OCI-LY7 (cell line): ENCODE data around the gene HMCN1. TPM values are rescaled to one million over a fixed set of nuclear protein-coding genes. Genes with fewer than 3 reads are reported as not detected.

Source experiments
- BruUV-seq: library from RNA; stranded (reverse); fragments of 400-500 nt; replicated peaks from 2 replicates; lab custom pipeline; 2021; lab: Mats Ljungman, UMichigan
- CTCF ChIA-PET: fragments of 300-600 bp; sonication (Branson Sonifier 250); formaldehyde crosslinking; loops from one replicate; lab custom pipeline; 2022; ENCODE audit warnings: antibody characterized with exemption; ENCODE audit not compliant: unreplicated experiment; lab: Charles Lee
- POLR2A ChIA-PET: fragments of 300-600 bp; sonication (Branson Sonifier 250); formaldehyde crosslinking; loops from one replicate; lab custom pipeline; 2022; ENCODE audit warnings: antibody characterized with exemption; lab: Charles Lee
- DNase-seq: peaks from one replicate; pipeline ENCODE4 v3.0.0-alpha.2; 2015; ENCODE audit warnings: low spot score
- H2AFZ ChIP-seq: fragments of 200-600 bp; sonication (generic), shearing (Covaris generic); 2 replicates; pipeline ENCODE4 v1.6.1; 2014; ENCODE audit warnings: mild to moderate bottlenecking, antibody characterized with exemption, low read length, moderate library complexity
- H3K27ac ChIP-seq: fragments of 200-600 bp; sonication (generic); 2 replicates; pipeline ENCODE4 v1.5.1; 2014; ENCODE audit warnings: mixed run types, low read depth, mild to moderate bottlenecking, moderate library complexity, low read length, inconsistent platforms; ENCODE audit not compliant: poor library complexity, severe bottlenecking
- H3K36me3 ChIP-seq: fragments of 200-600 bp; sonication (generic); 2 replicates; pipeline ENCODE4 v1.6.1; 2014; ENCODE audit warnings: mild to moderate bottlenecking, antibody characterized with exemption, low read length, moderate library complexity, mixed read lengths; ENCODE audit not compliant: insufficient read depth
- H3K4me1 ChIP-seq: fragments of 200-600 bp; sonication (generic); 2 replicates; pipeline ENCODE4 v1.5.1; 2014; ENCODE audit warnings: mild to moderate bottlenecking, low read length; ENCODE audit not compliant: insufficient read depth, poor library complexity, severe bottlenecking
- H3K4me2 ChIP-seq: fragments of 200-600 bp; sonication (generic); 2 replicates; pipeline ENCODE4 v1.6.1; 2014; ENCODE audit warnings: mild to moderate bottlenecking, low read length
- H3K4me3 ChIP-seq: fragments of 200-600 bp; sonication (generic); 2 replicates; pipeline ENCODE4 v1.5.1; 2014; ENCODE audit warnings: mild to moderate bottlenecking, low read depth, low read length; ENCODE audit not compliant: poor library complexity, severe bottlenecking
- H3K79me2 ChIP-seq: fragments of 200-600 bp; sonication (generic); 2 replicates; pipeline ENCODE4 v1.6.1; 2016; ENCODE audit warnings: low read depth, mild to moderate bottlenecking, low read length, moderate library complexity, mixed read lengths; ENCODE audit not compliant: insufficient read depth
- H3K9me2 ChIP-seq: fragments of 200-600 bp; sonication (generic); 2 replicates; pipeline ENCODE4 v1.6.1; 2016; ENCODE audit warnings: mild to moderate bottlenecking, low read length, mixed read lengths; ENCODE audit not compliant: insufficient read depth
- H3K9me3 ChIP-seq: fragments of 200-600 bp; sonication (generic); 2 replicates; pipeline ENCODE4 v1.6.1; 2014; ENCODE audit warnings: mild to moderate bottlenecking, mixed run types, low read length, mixed read lengths
- H4K20me1 ChIP-seq: fragments of 200-600 bp; sonication (generic); 2 replicates; pipeline ENCODE4 v1.6.1; 2014; ENCODE audit warnings: mild to moderate bottlenecking, antibody characterized with exemption, low read length, moderate library complexity, mixed read lengths; ENCODE audit not compliant: insufficient read depth
- CTCF ChIP-seq: fragments of 200-600 bp; sonication (generic); conservative IDR thresholded peaks from 2 replicates; pipeline ENCODE4 v1.5.1; 2014; ENCODE audit warnings: mild to moderate bottlenecking, antibody characterized with exemption, low read length, moderate library complexity, mixed read lengths
- EZH2phosphoT487 ChIP-seq: fragments of 200-600 bp; sonication (generic); IDR thresholded peaks from 2 replicates; pipeline ENCODE4 v1.6.1; 2018; ENCODE audit warnings: low read depth, borderline replicate concordance, mild to moderate bottlenecking, mixed run types, antibody characterized with exemption, low read length, moderate library complexity, mixed read lengths
- intact Hi-C: fragments of 100-400 bp; cut with micrococcal nuclease; formaldehyde crosslinking; loops from one replicate; pipeline ENCODE4 v1.10.0; 2022; ENCODE audit not compliant: unreplicated experiment
- total RNA-seq, 2 experiments: library from RNA; depleted of rRNA in 1 of 2; stranded (reverse); fragments of >200 nt in 1 of 2; shearing (Covaris generic) in 1 of 2; gene quantifications; 2 replicates each; pipeline ENCODE4 v1.2.3, GENCODE V29; 2014 to 2022

Gene HMCN1
- total RNA-seq, 2 experiments from 2014 or later: 0.02 TPM; not detected in 1

GRCh38 chr1:185843297-185843869 is 109.2 kb downstream of the HMCN1 start:
- CTCF ChIA-PET: no interaction called here
- TF ChIP-seq CTCF (no peak), EZH2phosphoT487 (no peak)

GRCh38 chr1:185843986-185844385 is 109.8 kb downstream of the HMCN1 start:
- Histone ChIP-seq H3K79me2 (no peaks in the 10 kb centered on the region), H3K9me2 (no peaks in the 10 kb centered on the region), H3K4me3 (no peak overlapping the region), H3K36me3 (no peaks in the 10 kb centered on the region), H4K20me1 (no peaks in the 10 kb centered on the region), H3K9me3 (no peaks in the 10 kb centered on the region), H2AFZ (no peak overlapping the region), H3K4me1 (no peaks in the 10 kb centered on the region), H3K4me2 (no peak overlapping the region), H3K27ac (no peak overlapping the region)
- ChIA-PET POLR2A (interaction anchor here (0.6 to 1.5 kb wide), 5 partner anchors 10 to 1025 kb away, joined by 3 read pairs; no protein-coding TSS in a partner anchor), CTCF (no interaction called here)
- no TSS peak for BruUV-seq
- TF ChIP-seq EZH2phosphoT487: no peak
- TF ChIP-seq CTCF: no peak
- no peak for DNase-seq
- intact Hi-C loops: no loop called here

More at GRCh38 chr1:185843297-185843869, 109.2 kb downstream of the HMCN1 start:
- Histone ChIP-seq H3K9me2 (no peaks in the 10 kb centered on the region), H3K4me2 (no peak overlapping the region), H3K79me2 (no peaks in the 10 kb centered on the region), H3K9me3 (no peaks in the 10 kb centered on the region), H3K4me3 (no peak overlapping the region), H4K20me1 (no peaks in the 10 kb centered on the region), H3K4me1 (no peaks in the 10 kb centered on the region), H3K27ac (no peak overlapping the region), H2AFZ (no peak overlapping the region), H3K36me3 (no peaks in the 10 kb centered on the region)
- intact Hi-C loops: no loop called here
- BruUV-seq: no TSS peak
- POLR2A ChIA-PET: interaction anchor here (0.6 to 1.5 kb wide), 2 partner anchors 13 to 23 kb away, joined by 3 read pairs; no protein-coding TSS in a partner anchor
- DNase-seq: no peak

- Histone ChIP-seq H4K20me1 (no peaks in the 10 kb centered on the region), H3K4me2 (no peak overlapping the region), H2AFZ (no peak overlapping the region), H3K36me3 (no peaks in the 10 kb centered on the region), H3K9me2 (no peaks in the 10 kb centered on the region), H3K27ac (no peak overlapping the region), H3K79me2 (no peaks in the 10 kb centered on the region), H3K4me3 (no peak overlapping the region), H3K4me1 (no peaks in the 10 kb centered on the region), H3K9me3 (no peaks in the 10 kb centered on the region)
- no peak for DNase-seq
- intact Hi-C loops: no loop called here
- no TSS peak for BruUV-seq
- CTCF ChIA-PET: no interaction called here
- TF ChIP-seq EZH2phosphoT487 (no peak), CTCF (no peak)
- POLR2A ChIA-PET: no interaction called here
These were observed 112.7 kb downstream of the HMCN1 start for GRCh38 chr1:185846672-185847444.
